GM23338 (cell line): Measurements from ENCODE around the gene ING4. TPM values are rescaled to one million over a fixed set of nuclear protein-coding genes. Genes with fewer than 3 reads are reported as not detected.

Experiments
- ATAC-seq: fragments of 200-7000 bp; cut with Tn5 transposase; 3 replicates; pipeline ENCODE4 v1.9.1; 2020
- DNase-seq: peaks from one replicate; pipeline ENCODE4 v3.0.0-alpha.2; 2015; ENCODE audit warnings: low spot score
- H2AFZ ChIP-seq: fragments of 200-600 bp; sonication (generic); 2 replicates; pipeline ENCODE4 v1.8.0; 2016; ENCODE audit warnings: antibody characterized with exemption, mild to moderate bottlenecking, moderate library complexity
- H3F3A ChIP-seq: fragments of 200-600 bp; sonication (generic); replicated peaks from 2 replicates; pipeline ENCODE4 v1.8.0; 2017; ENCODE audit warnings: antibody characterized with exemption, mixed run types, low read depth
- H3K27ac ChIP-seq: fragments of 200-600 bp; sonication (generic); 2 replicates; pipeline ENCODE4 v1.6.1; 2016; ENCODE audit warnings: low read depth
- H3K27me3 ChIP-seq: fragments of 200-600 bp; sonication (generic); 2 replicates; pipeline ENCODE4 v1.8.0; 2016; ENCODE audit warnings: mild to moderate bottlenecking, mixed run types, moderate library complexity; ENCODE audit not compliant: insufficient read depth
- H3K36me3 ChIP-seq: fragments of 200-600 bp; sonication (generic); 2 replicates; pipeline ENCODE4 v1.8.0; 2016; ENCODE audit warnings: mild to moderate bottlenecking; ENCODE audit not compliant: insufficient read depth
- H3K4me1 ChIP-seq: fragments of 200-600 bp; sonication (generic); 2 replicates; pipeline ENCODE4 v1.8.0; 2016; ENCODE audit warnings: mild to moderate bottlenecking, moderate library complexity; ENCODE audit not compliant: insufficient read depth
- H3K4me2 ChIP-seq: fragments of 200-600 bp; sonication (generic); 2 replicates; pipeline ENCODE4 v1.7.1; 2017; ENCODE audit warnings: mixed run types
- H3K4me3 ChIP-seq: fragments of 200-600 bp; sonication (generic); 2 replicates; pipeline ENCODE4 v1.6.1; 2016; ENCODE audit warnings: mixed run types
- H3K79me2 ChIP-seq: fragments of 200-600 bp; sonication (generic); replicated peaks from 2 replicates; pipeline ENCODE4 v1.8.0; 2017; ENCODE audit warnings: mild to moderate bottlenecking; ENCODE audit not compliant: insufficient read depth
- H3K9me2 ChIP-seq: fragments of 200-600 bp; sonication (generic); 2 replicates; pipeline ENCODE4 v1.8.0; 2017; ENCODE audit not compliant: insufficient read depth
- H4K20me1 ChIP-seq: fragments of 200-600 bp; sonication (generic); replicated peaks from 2 replicates; pipeline ENCODE4 v1.8.0; 2017; ENCODE audit warnings: mild to moderate bottlenecking; ENCODE audit not compliant: insufficient read depth
- H3K27ac Mint-ChIP-seq: 2 replicates; pipeline ENCODE4 v1.8.0; 2020; ENCODE audit warnings: inconsistent platforms, mild to moderate bottlenecking, moderate library complexity, mixed read lengths
- H3K27me3 Mint-ChIP-seq: 3 replicates; pipeline ENCODE4 v1.8.0; 2022; ENCODE audit warnings: low read depth, mild to moderate bottlenecking, moderate library complexity, mixed read lengths, inconsistent platforms; ENCODE audit not compliant: insufficient read depth, poor library complexity
- H3K36me3 Mint-ChIP-seq: 3 replicates; pipeline ENCODE4 v1.8.0; 2021; ENCODE audit warnings: low read depth, mild to moderate bottlenecking, inconsistent platforms, moderate library complexity, mixed read lengths
- H3K4me1 Mint-ChIP-seq: 3 replicates; pipeline ENCODE4 v1.8.0; 2020; ENCODE audit warnings: mild to moderate bottlenecking, inconsistent platforms, mixed read lengths
- H3K4me3 Mint-ChIP-seq: 3 replicates; pipeline ENCODE4 v1.8.0; 2021; ENCODE audit warnings: moderate library complexity, mild to moderate bottlenecking, inconsistent platforms, mixed read lengths
- H3K9me3 Mint-ChIP-seq: 3 replicates; pipeline ENCODE4 v1.8.0; 2020; ENCODE audit warnings: moderate library complexity, mild to moderate bottlenecking, inconsistent platforms, mixed read lengths
- CREB1 ChIP-seq: fragments of 250-450 bp; sonication (Bioruptor Pico); IDR thresholded peaks from 2 replicates; pipeline ENCODE4 v1.5.0; 2020; ENCODE audit warnings: low read depth, mild to moderate bottlenecking, moderate library complexity
- CTCF ChIP-seq, 2 experiments: fragments of 200-600 bp in 1 of 2; sonication (generic) in 1 of 2; conservative IDR thresholded peaks; 2 replicates each; pipeline versions ENCODE4 v1.5.1 to v1.6.1; 2016 to 2017; ENCODE audit warnings: antibody characterized with exemption in 2 of 2, low read depth in 2 of 2, mild to moderate bottlenecking in 2 of 2, moderate library complexity in 1 of 2
- ETS1 ChIP-seq: IDR thresholded peaks from 2 replicates; pipeline ENCODE4 v1.6.1; 2016; ENCODE audit warnings: antibody characterized with exemption
- EZH2 ChIP-seq: fragments of 200-600 bp; sonication (generic); IDR thresholded peaks from one replicate; pipeline ENCODE4 v1.8.0; 2017; ENCODE audit warnings: antibody characterized with exemption, mild to moderate bottlenecking, low read depth; ENCODE audit not compliant: unreplicated experiment
- EZH2phosphoT487 ChIP-seq: fragments of 200-600 bp; sonication (generic); IDR thresholded peaks from one replicate; pipeline ENCODE4 v1.8.1; 2018; ENCODE audit warnings: antibody characterized with exemption; ENCODE audit not compliant: unreplicated experiment
- JUNB ChIP-seq: IDR thresholded peaks from one replicate; pipeline ENCODE4 v1.6.1; 2016; ENCODE audit warnings: antibody characterized with exemption; ENCODE audit not compliant: unreplicated experiment
- NANOG ChIP-seq: IDR thresholded peaks from 2 replicates; pipeline ENCODE4 v1.6.1; 2016; ENCODE audit warnings: antibody characterized with exemption, borderline replicate concordance
- POLR2AphosphoS5 ChIP-seq: IDR thresholded peaks from 2 replicates; pipeline ENCODE4 v1.6.1; 2016; ENCODE audit warnings: antibody characterized with exemption, low read depth
- REST ChIP-seq: IDR thresholded peaks from one replicate; pipeline ENCODE4 v1.6.1; 2018; ENCODE audit warnings: antibody characterized with exemption; ENCODE audit not compliant: unreplicated experiment
- STAT1 ChIP-seq: IDR thresholded peaks from one replicate; pipeline ENCODE4 v1.6.1; 2016; ENCODE audit warnings: antibody characterized with exemption; ENCODE audit not compliant: unreplicated experiment
- ZNF114 ChIP-seq: fragments of 250-450 bp; sonication (Bioruptor Pico); IDR thresholded peaks from 2 replicates; pipeline ENCODE4 v1.5.0; 2020; ENCODE audit warnings: mild to moderate bottlenecking, moderate library complexity
- ZNF331 ChIP-seq: fragments of 250-450 bp; sonication (Bioruptor Pico); IDR thresholded peaks from 2 replicates; pipeline ENCODE4 v1.5.0; 2020; ENCODE audit warnings: low read depth, mild to moderate bottlenecking, moderate library complexity
- ZNF462 ChIP-seq: fragments of 250-450 bp; sonication (Bioruptor Pico); IDR thresholded peaks from 2 replicates; pipeline ENCODE4 v1.5.0; 2020; ENCODE audit warnings: mild to moderate bottlenecking, moderate library complexity
- polyA plus RNA-seq: library from polyadenylated mRNA; unstranded; fragments of >200 nt; fragmentation: Nextera tagmentation; extraction: Ambion mirVana; gene quantifications from 2 replicates; pipeline ENCODE4 v1.2.1, GENCODE V29; 2016
- total RNA-seq: library from RNA; depleted of rRNA; stranded (reverse); fragments of >200 nt; shearing (Covaris generic); gene quantifications from 2 replicates; pipeline ENCODE4 v1.2.3, GENCODE V29; 2014

Gene ING4
- total and polyA plus RNA-seq, 2 experiments from 2014 or later, result 22.0 to 29.6 TPM

- ATAC-seq (no peak), DNase-seq (peak; percentile 5)
- Histone ChIP-seq H3K36me3 (no peaks in the 10 kb centered on the region), H3K4me2 (peak overlapping the region; percentile 95), H3F3A (peaks cover 14% of the 10 kb centered on the region; the same call in 1 of the 2 replicates), H3K4me1 (peaks cover 15% of the 10 kb centered on the region), H2AFZ (no peak overlapping the region), H4K20me1 (no peaks in the 10 kb centered on the region), H3K27me3 (peaks cover 28% of the 10 kb centered on the region), H3K4me3 (peak overlapping the region; percentile 90), H3K9me2 (no peaks in the 10 kb centered on the region), H3K79me2 (0 out of 2 replicates have a peak, but pooled peaks cover 3% of the 10 kb centered on the region), H3K27ac (0 out of 2 replicates have a peak overlapping the region, but pooled peaks have one; percentile 59)
- H3K27ac Mint-ChIP-seq, result no peak overlapping the region
- H3K9me3 Mint-ChIP-seq, result peaks cover 4% of the 10 kb centered on the region; the same call in 2 of the 3 replicates
- peaks cover 6% of the 10 kb centered on the region; the same call in 2 of the 3 replicates for H3K36me3 Mint-ChIP-seq
- peak overlapping the region; percentile 56 for H3K4me3 Mint-ChIP-seq
- no peak for TF ChIP-seq POLR2AphosphoS5
- TF ChIP-seq EZH2, result no peak
- no peak for TF ChIP-seq JUNB
- no peak for TF ChIP-seq STAT1
- TF ChIP-seq EZH2phosphoT487, result no peak
- TF ChIP-seq ZNF462 (CRISPR knock-in tag), result no peak
- TF ChIP-seq CTCF (conservative IDR thresholded peaks at IDR 0.05; ENCODE audit: low read depth in 2 of 2), result no peak
- no peak for TF ChIP-seq NANOG
- TF ChIP-seq ETS1, result no peak
- TF ChIP-seq REST, result no peak
- TF ChIP-seq ZNF331, result no peak
- no peak for TF ChIP-seq ZNF114
- no peak for TF ChIP-seq CREB1 (CRISPR knock-in tag)
- H3K27me3 Mint-ChIP-seq, result peaks cover 31% of the 10 kb centered on the region
- H3K4me1 Mint-ChIP-seq, result peaks cover 27% of the 10 kb centered on the region
Observed at GRCh38 chr12:6698352-6699046, 35.6 kb upstream of the ING4 start.
